GM19467 (cell line): ENCODE data around the gene F2RL1.
"Not testable (repeated sequence)": the region's sequence is repeated elsewhere in the genome, so short reads cannot be mapped to it uniquely, and the experiment has no call there.

ENCODE experiments used
- ATAC-seq: cut with Tn5 transposase; IDR thresholded peaks from one replicate; pipeline ENCODE4 v1.9.1; 2021; ENCODE audit warnings: mild to moderate bottlenecking, moderate library complexity; ENCODE audit not compliant: unreplicated experiment

Gene F2RL1

GRCh38 chr5:76805821-76806505 is 12.9 kb upstream of the F2RL1 start:
- no peak for ATAC-seq

DNA sequence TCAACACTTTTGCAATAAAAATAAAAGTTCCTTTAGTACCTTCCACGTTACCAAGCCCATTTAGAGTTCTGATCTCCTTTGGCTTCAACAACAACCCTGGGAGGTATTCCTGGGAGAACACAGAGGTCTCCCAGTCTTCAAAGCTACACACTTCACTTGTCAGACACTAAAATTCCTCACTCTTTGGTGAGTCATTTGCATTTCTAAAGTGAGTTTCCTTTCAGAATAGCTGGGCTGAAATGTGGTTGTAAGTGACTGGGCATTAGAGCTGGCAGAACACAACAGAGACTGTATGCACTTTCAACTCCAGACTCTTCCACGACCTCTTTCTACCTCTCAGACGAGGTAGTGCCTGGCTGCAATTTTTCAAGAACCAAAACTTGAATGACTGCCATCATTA is 11.5 kb upstream of the F2RL1 start:
- ATAC-seq = no peak

DNA sequence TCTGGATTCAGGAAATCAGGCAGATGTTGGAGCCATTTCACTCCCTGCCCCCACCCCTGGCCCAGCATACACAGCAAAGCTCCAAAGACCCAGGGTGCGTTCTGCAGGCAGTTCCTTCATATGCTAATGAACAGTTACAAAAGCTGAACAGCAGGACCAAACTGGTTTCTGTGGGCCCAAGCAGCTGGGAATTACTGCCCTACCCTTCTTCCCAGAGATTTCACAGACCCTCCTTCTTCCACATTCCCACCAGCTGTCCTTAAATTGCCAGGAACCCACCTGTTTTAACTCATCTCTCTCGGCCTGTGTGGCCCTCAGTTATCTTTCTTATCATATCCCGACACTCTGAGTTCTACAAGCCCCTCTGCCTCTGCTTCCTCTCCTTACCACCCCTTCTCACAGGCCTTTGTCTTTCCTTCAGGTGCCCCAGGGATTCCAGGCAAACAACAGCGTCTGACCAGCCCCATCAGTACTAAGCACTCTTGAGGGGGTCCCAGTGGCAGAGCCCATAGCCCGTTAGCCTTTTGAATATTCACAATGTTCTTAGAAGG is 10.6 kb upstream of the F2RL1 start:
- ATAC-seq = no peak

GRCh38 chr5:76809141-76809540 is 9.7 kb upstream of the F2RL1 start:
- ATAC-seq = no peak

DNA sequence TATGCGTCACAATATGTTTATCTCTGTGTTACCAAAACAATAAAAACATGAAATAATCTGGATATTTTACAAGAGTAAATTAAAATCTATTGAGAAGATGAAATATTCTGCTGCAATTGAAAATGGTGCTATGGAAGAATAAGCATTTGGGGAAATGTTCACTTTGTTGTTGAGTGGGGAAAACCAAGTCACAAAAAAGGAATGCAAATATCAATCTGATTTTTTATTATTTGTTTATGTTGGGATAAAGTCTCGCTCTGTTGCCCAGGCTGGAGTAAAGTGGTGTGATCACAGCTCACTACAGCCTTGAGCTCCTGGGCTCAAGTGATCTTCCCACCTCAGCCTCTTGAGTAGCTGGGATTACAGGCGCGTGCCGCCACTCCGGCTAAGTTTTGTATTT is 8.6 kb upstream of the F2RL1 start:
- no peak for ATAC-seq

DNA sequence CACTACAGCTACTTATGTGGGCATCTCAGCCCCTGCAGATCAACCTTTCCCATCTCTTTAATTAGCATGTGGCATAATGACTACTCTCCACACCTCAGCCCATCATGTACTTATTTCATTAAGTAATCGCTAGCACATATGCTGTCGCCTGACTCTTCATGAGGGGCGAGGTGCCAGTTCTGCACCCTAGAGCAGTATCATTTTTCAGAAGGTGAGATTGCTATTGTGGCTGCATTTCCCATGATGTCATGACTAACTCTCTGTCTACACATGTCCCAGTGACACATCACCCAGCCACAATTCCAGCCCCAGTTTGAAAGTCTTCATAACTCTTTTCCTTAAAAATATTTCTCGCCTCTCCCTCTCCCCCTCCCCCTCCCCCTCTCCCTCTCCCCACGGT is 7.6 kb upstream of the F2RL1 start:
- no peak for ATAC-seq

DNA sequence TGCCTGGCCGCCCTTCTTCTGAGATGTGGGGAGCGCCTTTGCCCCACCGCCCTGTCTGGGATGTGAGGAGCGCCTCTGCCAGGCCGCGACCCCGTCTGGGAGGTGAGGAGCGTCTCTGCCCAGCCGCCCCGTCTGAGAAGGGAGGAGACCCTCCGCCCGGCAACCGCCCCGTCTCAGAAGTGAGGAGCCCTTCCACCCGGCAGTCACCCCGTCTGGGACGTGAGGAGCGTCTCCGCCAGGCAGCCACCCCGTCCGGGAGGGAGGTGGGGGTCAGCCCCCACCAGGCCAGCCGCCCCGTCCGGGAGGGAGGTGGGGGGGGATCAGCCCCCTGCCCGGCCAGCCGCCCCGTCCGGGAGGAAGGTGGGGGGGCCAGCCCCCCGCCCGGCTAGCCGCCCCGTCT is 6.6 kb upstream of the F2RL1 start:
- not testable (repeated sequence) for ATAC-seq

- ATAC-seq = no peak
Measured at GRCh38 chr5:76813982-76814562, 4.8 kb upstream of the F2RL1 start.

DNA sequence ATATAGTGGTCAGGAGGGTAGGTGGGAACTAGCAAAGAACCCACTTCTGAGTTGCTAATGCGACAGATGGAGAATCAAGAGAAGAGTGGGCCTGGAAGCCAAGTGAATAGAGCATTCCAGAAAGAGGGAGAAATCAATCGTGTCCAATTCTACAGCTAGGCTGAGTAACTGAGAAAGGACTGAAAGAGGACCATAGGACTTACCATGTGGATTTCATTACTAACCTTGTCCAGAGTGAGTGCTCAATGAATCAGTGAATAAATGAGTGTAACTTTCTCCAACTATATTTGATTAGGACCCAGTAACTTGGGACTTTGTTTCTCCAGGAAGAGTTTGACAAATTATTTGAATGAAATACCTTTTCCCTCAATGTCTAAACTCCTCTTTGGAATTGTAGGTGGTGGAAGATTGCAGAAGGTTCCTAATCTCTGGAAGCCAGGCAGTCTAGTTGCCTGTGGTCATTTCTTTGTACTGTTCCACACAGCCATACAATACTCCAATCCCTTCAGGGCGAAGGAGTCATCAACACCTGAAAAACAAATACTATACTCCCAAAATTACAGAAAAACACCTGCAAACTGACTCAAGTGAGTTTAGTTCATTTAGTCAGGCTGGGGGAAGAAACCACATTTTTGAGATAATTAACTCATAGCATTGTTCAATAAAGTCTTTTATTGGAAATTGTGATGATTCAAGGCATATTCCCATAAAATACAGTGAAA is 2.6 kb upstream of the F2RL1 start:
- no peak for ATAC-seq

DNA sequence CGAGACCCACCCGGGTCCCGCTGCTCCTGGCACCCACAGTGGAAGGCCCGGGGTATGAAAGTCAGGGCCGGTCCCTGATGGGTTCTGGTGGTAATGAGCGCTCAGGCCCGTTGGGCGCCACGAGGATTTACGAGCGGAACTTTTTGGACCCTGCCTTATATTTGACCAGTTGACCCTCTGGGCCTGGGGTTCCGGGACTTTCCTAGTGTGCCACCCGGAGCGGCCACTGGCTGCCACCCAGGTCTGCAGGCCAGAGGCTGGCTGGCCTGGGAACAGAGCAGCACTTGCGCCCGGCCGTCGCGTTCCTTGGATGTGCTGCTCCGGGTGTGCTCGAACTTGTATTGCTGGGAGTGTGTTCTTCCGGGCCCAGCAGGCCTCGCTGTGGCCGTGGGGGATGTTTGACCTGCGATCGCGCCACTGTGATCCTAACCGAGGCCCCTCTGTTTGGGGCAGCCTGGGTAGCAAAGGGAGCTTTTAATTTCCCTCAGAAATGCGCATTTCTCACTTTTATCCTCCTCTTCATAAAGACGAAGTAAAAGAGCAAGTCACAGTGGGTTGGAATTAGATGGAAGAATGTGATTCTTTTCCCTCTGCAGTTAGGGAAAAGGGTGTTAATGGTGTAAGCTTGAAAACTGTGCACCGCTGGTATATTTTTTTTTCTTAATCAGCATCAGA is 1.2 kb downstream of the F2RL1 start:
- no peak for ATAC-seq

DNA sequence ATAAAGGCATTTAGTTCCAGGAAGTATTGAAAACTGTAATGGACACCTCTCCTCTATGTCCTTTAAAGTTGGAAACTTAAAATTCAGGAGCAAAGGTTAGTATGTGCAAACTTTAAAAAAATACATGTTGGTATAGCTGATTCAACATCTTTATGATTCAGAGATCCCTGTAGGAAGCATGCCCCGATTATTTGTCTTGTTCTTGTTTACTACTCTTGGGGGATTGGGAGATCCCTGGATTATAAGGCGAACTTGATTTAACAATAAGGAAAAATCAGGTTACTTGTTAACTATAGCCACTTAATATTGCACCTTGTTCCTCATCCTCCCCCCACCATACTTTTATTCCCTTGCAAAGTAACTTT is 1.7 kb downstream of the F2RL1 start:
- ATAC-seq = no peak

DNA sequence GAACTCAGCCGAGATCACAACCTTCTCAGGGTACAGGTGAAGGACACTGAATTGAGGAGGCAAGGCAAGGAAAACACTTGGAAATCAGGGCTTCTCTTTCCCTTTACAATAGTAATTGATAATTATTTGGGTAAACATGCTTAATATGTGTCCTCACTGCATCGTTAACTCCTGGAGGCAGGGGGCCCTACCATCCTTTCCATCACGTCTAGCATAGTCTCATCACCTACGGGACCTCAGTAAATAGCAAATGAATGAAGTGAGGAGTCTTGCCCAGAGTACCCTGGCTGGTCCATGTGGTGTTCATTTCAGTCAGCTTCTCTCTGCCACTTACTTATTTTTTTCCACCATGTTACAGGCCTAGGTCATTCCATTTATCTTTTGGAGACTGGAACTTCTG is 2.3 kb downstream of the F2RL1 start:
- no peak for ATAC-seq

- ATAC-seq = not testable (repeated sequence)
Measured at GRCh38 chr5:76822105-76822731, 3.4 kb downstream of the F2RL1 start.

GRCh38 chr5:76826416-76826815 is 7.6 kb downstream of the F2RL1 start:
- not testable (repeated sequence) for ATAC-seq

DNA sequence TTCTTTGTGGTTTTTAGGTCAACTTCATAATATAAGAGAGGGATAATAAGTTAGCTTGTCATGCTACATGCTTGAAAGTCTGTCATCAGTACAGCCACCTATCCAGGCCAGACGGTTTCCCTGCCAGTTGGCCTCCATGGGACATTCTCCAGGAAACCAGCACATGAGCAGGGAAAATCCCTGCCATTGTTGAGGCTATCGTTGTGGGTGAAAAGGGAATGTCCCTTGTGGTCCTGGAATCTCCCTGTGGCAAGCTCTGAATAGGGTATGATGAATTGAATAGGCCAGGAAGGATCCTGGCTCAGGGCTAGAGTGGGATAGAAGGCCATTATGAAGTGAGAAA is 12.3 kb downstream of the F2RL1 start:
- no peak for ATAC-seq

DNA sequence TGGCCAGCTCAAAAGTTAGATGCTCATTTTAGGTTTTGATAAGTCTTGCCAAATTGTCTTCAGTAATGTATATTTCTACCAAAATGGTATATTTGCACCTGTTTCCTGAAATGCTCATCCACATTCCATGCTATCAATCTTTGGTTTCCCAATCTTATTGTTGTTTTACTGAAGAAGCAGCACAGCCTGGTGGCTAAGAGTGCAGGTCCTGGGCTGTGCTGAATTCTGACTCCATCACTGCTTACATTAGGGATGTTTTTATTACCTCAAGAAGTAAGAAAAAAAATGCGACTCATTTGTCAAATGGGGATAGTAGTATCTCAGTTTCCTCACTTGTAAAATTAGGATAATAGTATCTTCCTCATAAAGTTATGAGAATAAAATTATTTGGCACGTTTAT is 17.4 kb downstream of the F2RL1 start:
- no peak for ATAC-seq

GRCh38 chr5:76836585-76836984 is 17.8 kb downstream of the F2RL1 start:
- ATAC-seq = no peak

DNA sequence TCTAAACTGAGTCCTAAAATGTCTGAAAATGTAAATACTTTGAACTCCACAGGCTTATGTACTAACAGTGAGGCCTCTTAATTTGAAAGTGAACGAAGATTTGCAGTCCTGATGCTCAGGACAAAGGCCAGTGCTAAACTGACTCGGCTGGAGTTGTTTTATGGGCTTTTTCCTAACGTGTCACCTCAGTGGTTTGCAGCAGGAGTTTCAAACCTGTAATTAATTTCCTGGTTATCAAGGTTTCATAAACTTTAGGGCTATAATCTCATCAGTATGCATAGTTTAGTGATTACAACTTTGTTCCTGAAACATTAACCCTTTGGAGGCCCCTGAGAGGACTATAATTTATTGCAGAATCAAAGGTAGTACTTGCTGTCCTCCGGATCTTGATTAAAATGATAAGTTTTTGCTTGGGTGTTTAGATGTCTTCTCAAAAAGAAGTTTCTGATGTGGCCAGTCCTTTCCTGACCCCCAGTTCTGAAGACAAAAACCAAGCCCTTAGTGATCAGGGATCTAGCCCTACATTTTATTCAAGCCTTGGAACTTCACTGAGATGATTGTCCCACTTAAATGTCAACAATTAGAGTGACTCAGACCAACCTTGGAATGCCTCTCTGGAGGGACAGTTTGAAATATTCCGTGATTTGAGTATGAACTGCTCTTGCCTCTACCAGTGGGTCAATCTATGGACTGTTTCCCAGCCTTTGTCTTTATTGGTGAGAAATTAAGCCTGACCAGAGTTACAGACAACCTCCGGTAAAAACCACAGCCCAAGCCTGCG is 19.8 kb downstream of the F2RL1 start:
- ATAC-seq = no peak

- no peak for ATAC-seq
Measured at GRCh38 chr5:76841361-76841760, 22.5 kb downstream of the F2RL1 start.

DNA sequence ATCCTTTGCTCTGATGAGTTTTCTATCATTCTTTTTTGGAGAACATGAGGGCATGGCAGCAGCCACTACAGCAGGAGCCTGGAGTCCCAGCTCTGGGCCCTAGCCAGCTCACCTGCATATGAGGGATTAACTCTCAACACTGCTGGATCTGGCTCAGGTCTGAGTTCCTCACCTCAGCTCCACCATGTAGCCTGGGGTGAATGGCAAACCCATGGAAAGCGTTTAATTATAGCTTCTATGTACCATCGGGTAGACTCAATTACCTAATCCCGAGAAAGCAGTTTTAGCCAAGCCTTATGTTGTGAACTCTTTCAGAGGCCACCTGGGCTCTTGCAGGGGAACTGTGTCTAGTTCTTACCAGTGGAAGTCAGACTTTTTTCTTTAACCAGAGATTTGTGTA is 27.1 kb downstream of the F2RL1 start:
- no peak for ATAC-seq
